HEK293 (cell line): ENCODE measurements around the gene GCDH.
"Not testable (repeated sequence)": the region's sequence is repeated elsewhere in the genome, so short reads cannot be mapped to it uniquely, and the experiment has no call there.

Experiments used
- CTCF ChIA-PET: fragments of 350-600 bp; formaldehyde crosslinking; extraction: SDS; loops from one replicate; lab custom pipeline; 2021; ENCODE audit warnings: antibody characterized with exemption; lab: Yijun Ruan, JAX
- POLR2A ChIA-PET: fragments of 300-600 bp; formaldehyde crosslinking; extraction: SDS; loops from one replicate; lab custom pipeline; 2020; ENCODE audit warnings: antibody characterized with exemption, inconsistent platforms; lab: Yijun Ruan, JAX
- H3K27ac ChIP-seq: fragments of 200-500 bp; sonication (Bioruptor generic); 2 replicates; pipeline ENCODE4 v1.5.1; 2014; ENCODE audit warnings: low read depth, low read length, control low read depth, inconsistent platforms; ENCODE audit errors: extremely low read depth
- H3K36me3 ChIP-seq, 2 experiments: fragments of 200-500 bp in 1 of 2; sonication (Bioruptor generic) in 1 of 2; 1 replicate in 1 of 2; 2 replicates in 1 of 2; pipeline ENCODE4 v1.5.1; 2014 to 2017; ENCODE audit warnings: inconsistent platforms in 2 of 2, low read length in 2 of 2; ENCODE audit not compliant: control insufficient read depth in 2 of 2, insufficient read depth in 1 of 2
- H3K4me1 ChIP-seq: fragments of 200-500 bp; sonication (Bioruptor generic); 2 replicates; pipeline ENCODE4 v1.5.1; 2014; ENCODE audit warnings: mild to moderate bottlenecking, low read length, inconsistent platforms; ENCODE audit not compliant: control insufficient read depth, insufficient read depth
- H3K4me3 ChIP-seq: 2 replicates; pipeline ENCODE4 v1.5.1; 2011; ENCODE audit warnings: low read depth, mild to moderate bottlenecking, control low read depth, low read length, moderate library complexity
- H3K9me3 ChIP-seq: fragments of 200-500 bp; sonication (Bioruptor generic); 2 replicates; pipeline ENCODE4 v1.5.1; 2014; ENCODE audit warnings: low read depth, low read length, inconsistent platforms; ENCODE audit not compliant: control insufficient read depth, insufficient read depth
- EGR2 ChIP-seq: fragments of 450-650 bp; formaldehyde crosslinking; IDR thresholded peaks from 2 replicates; pipeline ENCODE4 v1.5.1; 2016; ENCODE audit warnings: low read depth, missing biosample characterization, missing genetic modification characterization
- HOXC10 ChIP-seq: sonication (generic); formaldehyde crosslinking; IDR thresholded peaks from 2 replicates; pipeline ENCODE4 v1.8.1; 2023; ENCODE audit warnings: mild to moderate bottlenecking, missing genetic modification reagents
- KLF17 ChIP-seq: fragments of 450-650 bp; formaldehyde crosslinking; IDR thresholded peaks from 2 replicates; pipeline ENCODE4 v1.5.1; 2016; ENCODE audit warnings: missing biosample characterization, missing genetic modification characterization
- SP2 ChIP-seq: fragments of 450-650 bp; formaldehyde crosslinking; IDR thresholded peaks from 2 replicates; pipeline ENCODE4 v1.5.1; 2016; ENCODE audit warnings: missing biosample characterization, missing genetic modification characterization
- ZBTB17 ChIP-seq: fragments of 450-650 bp; formaldehyde crosslinking; IDR thresholded peaks from 2 replicates; pipeline ENCODE4 v1.5.1; 2016; ENCODE audit warnings: missing biosample characterization, missing genetic modification characterization
- ZBTB44 ChIP-seq: fragments of 450-650 bp; IDR thresholded peaks from 2 replicates; pipeline ENCODE4 v1.5.1; 2018; ENCODE audit warnings: missing biosample characterization, mild to moderate bottlenecking, missing genetic modification characterization
- ZNF121 ChIP-seq: fragments of 450-650 bp; formaldehyde crosslinking; IDR thresholded peaks from 2 replicates; pipeline ENCODE4 v1.5.1; 2016; ENCODE audit warnings: missing biosample characterization, missing genetic modification characterization
- ZNF133 ChIP-seq: fragments of 450-650 bp; formaldehyde crosslinking; IDR thresholded peaks from 2 replicates; pipeline ENCODE4 v1.5.1; 2016; ENCODE audit warnings: missing biosample characterization, missing genetic modification characterization
- ZNF146 ChIP-seq: fragments of 450-650 bp; formaldehyde crosslinking; IDR thresholded peaks from 2 replicates; pipeline ENCODE4 v1.5.1; 2016; ENCODE audit warnings: missing biosample characterization, missing genetic modification characterization
- ZNF16 ChIP-seq: fragments of 450-650 bp; formaldehyde crosslinking; IDR thresholded peaks from 2 replicates; pipeline ENCODE4 v1.5.1; 2016; ENCODE audit warnings: low read depth, missing biosample characterization, missing genetic modification characterization
- ZNF221 ChIP-seq: fragments of 450-650 bp; formaldehyde crosslinking; IDR thresholded peaks from 2 replicates; pipeline ENCODE4 v1.5.1; 2017; ENCODE audit warnings: missing biosample characterization, missing genetic modification characterization, borderline replicate concordance
- ZNF223 ChIP-seq: fragments of 450-650 bp; formaldehyde crosslinking; IDR thresholded peaks from 2 replicates; pipeline ENCODE4 v1.5.1; 2016; ENCODE audit warnings: missing biosample characterization, missing genetic modification characterization
- ZNF274 ChIP-seq, 2 experiments: fragments of 200-500 bp in 1 of 2; fragments of 450-650 bp in 1 of 2; sonication (Bioruptor generic) in 1 of 2; formaldehyde crosslinking in 1 of 2; IDR thresholded peaks; 2 replicates each; pipeline versions ENCODE4 v1.5.1 to v1.6.1; 2014 to 2016; ENCODE audit warnings: borderline replicate concordance in 1 of 2, inconsistent platforms in 1 of 2, low read length in 1 of 2, missing biosample characterization in 1 of 2, missing genetic modification characterization in 1 of 2
- ZNF362 ChIP-seq: fragments of 450-650 bp; formaldehyde crosslinking; IDR thresholded peaks from 2 replicates; pipeline ENCODE4 v1.5.1; 2016; ENCODE audit warnings: missing biosample characterization, missing genetic modification characterization
- ZNF473 ChIP-seq: fragments of 450-650 bp; formaldehyde crosslinking; IDR thresholded peaks from 2 replicates; pipeline ENCODE4 v1.5.1; 2017; ENCODE audit warnings: missing biosample characterization, missing genetic modification characterization
- ZNF580 ChIP-seq: fragments of 450-650 bp; formaldehyde crosslinking; IDR thresholded peaks from 2 replicates; pipeline ENCODE4 v1.5.1; 2016; ENCODE audit warnings: missing biosample characterization, missing genetic modification characterization
- ZNF624 ChIP-seq: fragments of 450-650 bp; formaldehyde crosslinking; IDR thresholded peaks from 2 replicates; pipeline ENCODE4 v1.5.1; 2017; ENCODE audit warnings: missing biosample characterization, missing genetic modification characterization
- ZNF658 ChIP-seq: fragments of 450-650 bp; formaldehyde crosslinking; IDR thresholded peaks from 2 replicates; pipeline ENCODE4; 2016; ENCODE audit warnings: missing biosample characterization, missing genetic modification characterization
- ZNF704 ChIP-seq: fragments of 450-650 bp; formaldehyde crosslinking; IDR thresholded peaks from 2 replicates; pipeline ENCODE4 v1.5.1; 2016; ENCODE audit warnings: missing biosample characterization, missing genetic modification characterization

The GCDH gene

GRCh38 chr19:12843328-12843727 lies 47.6 kb upstream of the GCDH start (continued):
- TF ChIP-seq ZNF223 (tag by site-specific recombination) (no peak), ZNF624 (tag by site-specific recombination) (no peak), ZNF704 (no peak), HOXC10 (CRISPR knock-in tag) (no peak), ZNF133 (tag by site-specific recombination) (no peak)

- no peaks in the 10 kb centered on the region for H3K9me3 ChIP-seq
- ChIA-PET CTCF (interaction anchor here (0.5 to 7.2 kb wide), 7 partner anchors 10 to 109 kb away, joined by 3 to 62 read pairs (median 4); partner anchors contain the start of gene RTBDN), POLR2A (no interaction called here)
- no peak overlapping the region for H3K4me3 ChIP-seq
- H3K4me1 ChIP-seq = no peaks in the 10 kb centered on the region
- H3K36me3 ChIP-seq = no peaks in the 10 kb centered on the region
- H3K27ac ChIP-seq = no peak overlapping the region
- peak; percentile 25; the same call in 1 of the 2 replicates for TF ChIP-seq EGR2 (tag by site-specific recombination)
- no peak for TF ChIP-seq ZNF121
- TF ChIP-seq ZNF473 (tag by site-specific recombination) = no peak
- peak; percentile 63; the same call in 1 of the 2 replicates for TF ChIP-seq KLF17 (tag by site-specific recombination)
- peak; percentile 66 for TF ChIP-seq ZBTB17 (tag by site-specific recombination)
- no peak for TF ChIP-seq ZBTB44 (tag by site-specific recombination)
- TF ChIP-seq ZNF221 (tag by site-specific recombination) = no peak
- TF ChIP-seq ZNF146 (tag by site-specific recombination) = no peak
- no peak for TF ChIP-seq ZNF16 (tag by site-specific recombination)
- TF ChIP-seq ZNF580 = 0 out of 2 replicates have a peak, but pooled peaks have one; percentile 41
- no peak for TF ChIP-seq ZNF274 (IDR thresholded peaks at IDR 0.05; ENCODE audit: low read length)
- no peak for TF ChIP-seq ZNF274 (tag by site-specific recombination; IDR thresholded peaks at IDR 0.05; ENCODE audit: borderline replicate concordance)
- TF ChIP-seq ZNF658 (tag by site-specific recombination) = no peak
- peak; percentile 44 for TF ChIP-seq SP2 (tag by site-specific recombination)
These were observed 46.8 kb upstream of the GCDH start for GRCh38 chr19:12843999-12844732.

GRCh38 chr19:12846613-12847012 lies 44.3 kb upstream of the GCDH start:
- CTCF ChIA-PET = interaction anchor here (0.5 to 7.2 kb wide), 30 partner anchors 8 to 923 kb away, joined by 3 to 62 read pairs (median 7); partner anchors contain the start of genes DNASE2, JUNB, RTBDN and THSD8
- TF ChIP-seq ZNF362 (tag by site-specific recombination) = peak; percentile 62
- H3K27ac ChIP-seq, H3K4me3 ChIP-seq, H3K4me1 ChIP-seq, H3K36me3 ChIP-seq, H3K9me3 ChIP-seq: not testable (repeated sequence)
- POLR2A ChIA-PET = interaction anchor here (0.7 to 1.3 kb wide), 2 partner anchors 48 to 55 kb away, joined by 4 to 5 read pairs; partner anchors contain the start of gene JUNB
